DMS79 (cell line): ENCODE results near the gene SPOCK1.

ENCODE experiments used
- DNase-seq: peaks from one replicate; lab custom pipeline; 2025; lab: John Stamatoyannopoulos, UW

Gene SPOCK1

GRCh38 chr5:137194300-137194699 lies 304.8 kb downstream of the SPOCK1 start:
- DNase-seq = no peak

GRCh38 chr5:137192293-137192743 lies 306.8 kb downstream of the SPOCK1 start:
- no peak for DNase-seq

- no peak for DNase-seq
Observed at GRCh38 chr5:137191179-137191578, 307.9 kb downstream of the SPOCK1 start.

- DNase-seq = no peak
Observed at GRCh38 chr5:137190441-137190840, 308.7 kb downstream of the SPOCK1 start.

- DNase-seq = no peak
Observed at GRCh38 chr5:137190031-137190430, 309.1 kb downstream of the SPOCK1 start.

- no peak for DNase-seq
Observed at GRCh38 chr5:137188566-137188965, 310.6 kb downstream of the SPOCK1 start.

- DNase-seq = no peak
Observed at GRCh38 chr5:137186759-137187461, 312.2 kb downstream of the SPOCK1 start.

- DNase-seq = no peak
Observed at GRCh38 chr5:137185193-137185592, 313.9 kb downstream of the SPOCK1 start.

GRCh38 chr5:137184734-137185133 lies 314.4 kb downstream of the SPOCK1 start:
- DNase-seq = no peak

GRCh38 chr5:137182576-137182975 lies 316.6 kb downstream of the SPOCK1 start:
- DNase-seq = no peak

GRCh38 chr5:137181667-137182066 lies 317.5 kb downstream of the SPOCK1 start:
- no peak for DNase-seq

- no peak for DNase-seq
Observed at GRCh38 chr5:137179203-137179602, 319.9 kb downstream of the SPOCK1 start.

- DNase-seq = no peak
Observed at GRCh38 chr5:137176609-137177008, 322.5 kb downstream of the SPOCK1 start.

- no peak for DNase-seq
Observed at GRCh38 chr5:137176126-137176525, 323.0 kb downstream of the SPOCK1 start.

GRCh38 chr5:137174196-137174595 lies 324.9 kb downstream of the SPOCK1 start:
- no peak for DNase-seq

GRCh38 chr5:137172258-137172657 lies 326.9 kb downstream of the SPOCK1 start:
- no peak for DNase-seq

- DNase-seq = no peak
Observed at GRCh38 chr5:137167187-137167586, 331.9 kb downstream of the SPOCK1 start.

- no peak for DNase-seq
Observed at GRCh38 chr5:137164961-137165360, 334.2 kb downstream of the SPOCK1 start.

GRCh38 chr5:137164536-137164935 lies 334.6 kb downstream of the SPOCK1 start:
- no peak for DNase-seq

GRCh38 chr5:137158691-137159090 lies 340.4 kb downstream of the SPOCK1 start:
- no peak for DNase-seq

- DNase-seq = no peak
Observed at GRCh38 chr5:137156180-137156579, 342.9 kb downstream of the SPOCK1 start.

- DNase-seq = no peak
Observed at GRCh38 chr5:137155261-137156000, 343.7 kb downstream of the SPOCK1 start.

- no peak for DNase-seq
Observed at GRCh38 chr5:137152616-137153015, 346.5 kb downstream of the SPOCK1 start.

- no peak for DNase-seq
Observed at GRCh38 chr5:137148655-137149054, 350.5 kb downstream of the SPOCK1 start.
